Activated naive CD4-positive, alpha-beta T cell (primary cell): Measurements from ENCODE around the gene TMEM269.

ENCODE experiments used
- DNase-seq, 4 experiments: peaks; one replicate each; lab custom pipeline; 2025; lab: John Stamatoyannopoulos, UW

Gene TMEM269

GRCh38 chr1:42822800-42823392 is 38.1 kb downstream of the TMEM269 start:
- DNase-seq: no peak

- no peak for DNase-seq
Measured at GRCh38 chr1:42824481-42825035, 39.8 kb downstream of the TMEM269 start.

- DNase-seq: no peak
Measured at GRCh38 chr1:42825036-42825851, 40.5 kb downstream of the TMEM269 start.

- DNase-seq: no peak
Measured at GRCh38 chr1:42830631-42831030, 45.8 kb downstream of the TMEM269 start.

GRCh38 chr1:42831273-42831672 is 46.5 kb downstream of the TMEM269 start:
- DNase-seq: no peak

- no peak for DNase-seq
Measured at GRCh38 chr1:42832641-42833240, 48.0 kb downstream of the TMEM269 start.

- no peak for DNase-seq
Measured at GRCh38 chr1:42833981-42834380, 49.2 kb downstream of the TMEM269 start.

GRCh38 chr1:42834803-42835202 is 50.0 kb downstream of the TMEM269 start:
- no peak for DNase-seq

- no peak for DNase-seq
Measured at GRCh38 chr1:42835422-42835821, 50.6 kb downstream of the TMEM269 start.

- DNase-seq: no peak
Measured at GRCh38 chr1:42837709-42838108, 52.9 kb downstream of the TMEM269 start.

GRCh38 chr1:42838482-42839190 is 53.8 kb downstream of the TMEM269 start:
- no peak for DNase-seq

- DNase-seq: no peak
Measured at GRCh38 chr1:42841010-42841409, 56.2 kb downstream of the TMEM269 start.

- DNase-seq: no peak
Measured at GRCh38 chr1:42841440-42842147, 56.8 kb downstream of the TMEM269 start.

- no peak for DNase-seq
Measured at GRCh38 chr1:42844592-42845140, 59.9 kb downstream of the TMEM269 start.

GRCh38 chr1:42845193-42845592 is 60.4 kb downstream of the TMEM269 start:
- no peak for DNase-seq

- no peak for DNase-seq
Measured at GRCh38 chr1:42845866-42846256, 61.1 kb downstream of the TMEM269 start.

GRCh38 chr1:42846257-42847110 is 61.7 kb downstream of the TMEM269 start, which contains the start of gene ZNF691:
TSS of gene ZNF691 (plus strand) at chr1:42846613. CDS start at chr1:42849659, 3,046 bp downstream.
- DNase-seq: peak; percentile 25 to 76 (median 62)

GRCh38 chr1:42847111-42847595 is 62.4 kb downstream of the TMEM269 start:
- DNase-seq: no peak

GRCh38 chr1:42847721-42848460 is 63.1 kb downstream of the TMEM269 start:
- no peak for DNase-seq
